DOHH2 (cell line): Measurements from ENCODE around the gene ATXN7L1.

Experiments
- EZH2phosphoT487 ChIP-seq: fragments of 200-600 bp; sonication (generic); IDR thresholded peaks from 2 replicates; pipeline ENCODE4 v1.6.1; 2017; ENCODE audit warnings: borderline replicate concordance, mild to moderate bottlenecking, antibody characterized with exemption, low read length, moderate library complexity, mixed read lengths
- TF ChIP-seq, protein P1 (sequence below): fragments of 200-600 bp; sonication (generic); IDR thresholded peaks from one replicate; pipeline ENCODE4 v1.5.1; 2014; ENCODE audit warnings: antibody characterized with exemption, mild to moderate bottlenecking, low read depth, low read length; ENCODE audit not compliant: poor library complexity, severe bottlenecking

DNA sequence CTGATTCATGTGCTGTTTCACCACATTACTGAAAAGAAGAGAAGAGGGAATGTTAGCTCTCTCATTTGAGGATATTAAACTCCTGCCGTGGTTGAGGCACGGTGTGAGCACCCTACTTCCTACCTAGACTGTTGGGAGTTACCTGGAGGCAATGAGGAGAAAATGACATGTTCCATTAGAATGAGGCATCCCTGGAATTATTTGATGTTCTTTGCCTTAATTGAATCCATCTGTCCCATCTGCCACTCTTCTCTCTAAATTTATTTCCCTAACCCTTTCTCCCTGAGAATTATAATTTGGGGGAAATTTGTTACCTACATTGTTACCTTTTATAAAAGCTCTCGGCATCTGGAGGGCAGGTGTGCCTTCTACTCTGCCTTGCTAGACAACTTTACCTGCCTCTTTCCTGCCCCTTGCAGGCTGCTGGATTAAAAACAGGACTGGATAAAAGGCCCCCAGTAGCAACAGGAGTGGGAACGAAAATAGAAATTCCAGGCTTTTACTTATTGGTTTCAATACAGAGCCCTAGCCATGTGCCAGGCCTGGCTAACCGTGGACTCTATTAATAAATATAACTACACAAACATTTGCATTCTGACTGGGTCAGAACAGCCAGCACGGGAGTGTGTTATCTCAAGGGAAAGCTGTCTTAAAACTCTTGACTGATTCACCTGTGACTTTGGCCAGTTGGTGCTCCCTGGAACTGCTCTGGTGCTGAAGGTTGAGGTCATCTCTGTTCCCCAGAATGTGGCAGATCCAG, 4.4 kb upstream of the ATXN7L1 start:
- TF ChIP-seq, protein P1, sequence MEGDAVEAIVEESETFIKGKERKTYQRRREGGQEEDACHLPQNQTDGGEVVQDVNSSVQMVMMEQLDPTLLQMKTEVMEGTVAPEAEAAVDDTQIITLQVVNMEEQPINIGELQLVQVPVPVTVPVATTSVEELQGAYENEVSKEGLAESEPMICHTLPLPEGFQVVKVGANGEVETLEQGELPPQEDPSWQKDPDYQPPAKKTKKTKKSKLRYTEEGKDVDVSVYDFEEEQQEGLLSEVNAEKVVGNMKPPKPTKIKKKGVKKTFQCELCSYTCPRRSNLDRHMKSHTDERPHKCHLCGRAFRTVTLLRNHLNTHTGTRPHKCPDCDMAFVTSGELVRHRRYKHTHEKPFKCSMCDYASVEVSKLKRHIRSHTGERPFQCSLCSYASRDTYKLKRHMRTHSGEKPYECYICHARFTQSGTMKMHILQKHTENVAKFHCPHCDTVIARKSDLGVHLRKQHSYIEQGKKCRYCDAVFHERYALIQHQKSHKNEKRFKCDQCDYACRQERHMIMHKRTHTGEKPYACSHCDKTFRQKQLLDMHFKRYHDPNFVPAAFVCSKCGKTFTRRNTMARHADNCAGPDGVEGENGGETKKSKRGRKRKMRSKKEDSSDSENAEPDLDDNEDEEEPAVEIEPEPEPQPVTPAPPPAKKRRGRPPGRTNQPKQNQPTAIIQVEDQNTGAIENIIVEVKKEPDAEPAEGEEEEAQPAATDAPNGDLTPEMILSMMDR: no peak
- no peak for TF ChIP-seq EZH2phosphoT487
